ENCODE results near the gene HIPK3. TPM values are rescaled to one million over a fixed set of nuclear protein-coding genes. Genes with fewer than 3 reads are reported as not detected.

HIPK3 gene
- total and polyA plus RNA-seq, 9 of the 15 experiments (the other 6 are each of a cell fraction or from before 2014, with no cell fraction given): 2.3 to 19.6 (median 7.5) TPM

GRCh38 chr11:33290319-33290718, 33.1 kb downstream of the HIPK3 start:
- Histone ChIP-seq H3K4me1 (replicated peaks in 1 of 2; ENCODE audit: control insufficient read depth in 2 of 2, insufficient read depth in 2 of 2, low read length in 2 of 2) (no peaks in the 10 kb centered on the region), H2AFZ (ENCODE audit: low read depth, low read length) (no peak overlapping the region), H3K27me3 (ENCODE audit: control insufficient read depth in 2 of 2, insufficient read depth in 2 of 2, low read length in 2 of 2) (no peaks in the 10 kb centered on the region), H3K79me2 (ENCODE audit: control insufficient read depth, insufficient read depth, low read length) (peaks cover 10% of the 10 kb centered on the region; the same call in 2 of the 3 replicates), H3K9ac (ENCODE audit: insufficient read depth in 1 of 2, low read depth in 2 of 2, low read length in 2 of 2) (no peak overlapping the region), H4K20me1 (replicated peaks; ENCODE audit: control insufficient read depth, insufficient read depth, low read length) (no peaks in the 10 kb centered on the region), H3K9me1 (ENCODE audit: control insufficient read depth, insufficient read depth, low read length) (no peaks in the 10 kb centered on the region), H3K4me2 (ENCODE audit: insufficient read depth, low read length) (no peak overlapping the region), H3K36me3 (ENCODE audit: control insufficient read depth, insufficient read depth, low read length) (peaks cover 14% of the 10 kb centered on the region; the same call in 1 of the 3 replicates), H3K27ac (ENCODE audit: extremely low read depth, low read depth, low read length) (no peak overlapping the region), H3K9me3 (replicated peaks; ENCODE audit: control insufficient read depth, insufficient read depth, low read depth, low read length) (no peaks in the 10 kb centered on the region), H3K4me3 (no peak overlapping the region)
- DNase-seq (ENCODE audit: extremely low read depth in 1 of 4, low spot score in 3 of 4): no peak
- TF ChIP-seq ZNF717 (CRISPR knock-in tag; IDR thresholded peaks at IDR 0.05) (no peak), RHOXF2B (CRISPR knock-in tag; conservative IDR thresholded peaks at IDR 0.05) (no peak), GABPA (tag; conservative IDR thresholded peaks at IDR 0.05; ENCODE audit: low read depth) (no peak)
- TF ChIP-seq, protein P1, sequence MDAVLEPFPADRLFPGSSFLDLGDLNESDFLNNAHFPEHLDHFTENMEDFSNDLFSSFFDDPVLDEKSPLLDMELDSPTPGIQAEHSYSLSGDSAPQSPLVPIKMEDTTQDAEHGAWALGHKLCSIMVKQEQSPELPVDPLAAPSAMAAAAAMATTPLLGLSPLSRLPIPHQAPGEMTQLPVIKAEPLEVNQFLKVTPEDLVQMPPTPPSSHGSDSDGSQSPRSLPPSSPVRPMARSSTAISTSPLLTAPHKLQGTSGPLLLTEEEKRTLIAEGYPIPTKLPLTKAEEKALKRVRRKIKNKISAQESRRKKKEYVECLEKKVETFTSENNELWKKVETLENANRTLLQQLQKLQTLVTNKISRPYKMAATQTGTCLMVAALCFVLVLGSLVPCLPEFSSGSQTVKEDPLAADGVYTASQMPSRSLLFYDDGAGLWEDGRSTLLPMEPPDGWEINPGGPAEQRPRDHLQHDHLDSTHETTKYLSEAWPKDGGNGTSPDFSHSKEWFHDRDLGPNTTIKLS (IDR thresholded peaks at IDR 0.05; ENCODE audit: borderline replicate concordance, low read depth): no peak
- WGBS (ENCODE audit: insufficient coverage, low coverage, missing lambda C conversion rate): 78% methylated on average over 1 of the region's 1 CpG
- FAIRE-seq: no peak
- ATAC-seq: no peak
- in situ Hi-C loops (cut with MboI): no loop called here
- CTCF ChIA-PET (ENCODE audit: low intra/inter-chr PET ratio): interaction anchor here (0.7 kb wide), 1 partner anchor 97 kb away, joined by 5 read pairs; no protein-coding TSS in a partner anchor
- POLR2A ChIA-PET: interaction anchor here (0.5 to 1.9 kb wide), 2 partner anchors 11 to 41 kb away, joined by 3 to 10 read pairs; no protein-coding TSS in a partner anchor
- BruUV-seq (replicated peaks): no TSS peak
- intact Hi-C loops (cut with micrococcal nuclease): no loop called here
